OCI-LY1 (cell line): Measurements from ENCODE around the gene ZNF385D.

Source experiments
- H2AFZ ChIP-seq: fragments of 200-600 bp; sonication (generic), shearing (Covaris generic); 2 replicates; pipeline ENCODE4 v1.6.0; 2014; ENCODE audit warnings: antibody characterized with exemption, mild to moderate bottlenecking, low read length
- H3F3A ChIP-seq: fragments of 200-600 bp; sonication (generic), shearing (Covaris generic); 2 replicates; pipeline ENCODE4 v1.6.0; 2014; ENCODE audit warnings: mild to moderate bottlenecking, antibody characterized with exemption, low read length, moderate library complexity; ENCODE audit not compliant: insufficient read depth
- H3K27ac ChIP-seq: fragments of 200-600 bp; sonication (generic); 2 replicates; pipeline ENCODE4 v1.5.1; 2014; ENCODE audit warnings: low read length, mixed run types, mild to moderate bottlenecking, low read depth; ENCODE audit not compliant: poor library complexity, severe bottlenecking
- H3K27me3 ChIP-seq: fragments of 200-600 bp; sonication (generic); 2 replicates; pipeline ENCODE4 v1.6.0; 2014; ENCODE audit warnings: antibody characterized with exemption, mild to moderate bottlenecking, low read length, moderate library complexity; ENCODE audit not compliant: insufficient read depth
- H3K36me3 ChIP-seq: fragments of 200-600 bp; sonication (generic); 2 replicates; pipeline ENCODE4 v1.6.1; 2014; ENCODE audit warnings: mild to moderate bottlenecking, antibody characterized with exemption, low read length, moderate library complexity, mixed read lengths; ENCODE audit not compliant: insufficient read depth
- H3K4me1 ChIP-seq: fragments of 200-600 bp; sonication (generic); 2 replicates; pipeline ENCODE4 v1.5.1; 2014; ENCODE audit warnings: mild to moderate bottlenecking, low read length, moderate library complexity; ENCODE audit not compliant: insufficient read depth, severe bottlenecking
- H3K4me2 ChIP-seq: fragments of 200-600 bp; sonication (generic), shearing (Covaris generic); 2 replicates; pipeline ENCODE4 v1.6.1; 2014; ENCODE audit warnings: low read length
- H3K4me3 ChIP-seq: fragments of 200-600 bp; sonication (generic); 2 replicates; pipeline ENCODE4 v1.5.1; 2014; ENCODE audit warnings: low read length, low read depth, mild to moderate bottlenecking, mixed read lengths; ENCODE audit not compliant: poor library complexity, severe bottlenecking
- H3K79me2 ChIP-seq: fragments of 200-600 bp; shearing (Covaris generic); 2 replicates; pipeline ENCODE4 v1.6.1; 2016; ENCODE audit warnings: mixed run types, low read length, mixed read lengths; ENCODE audit not compliant: insufficient read depth
- H3K9ac ChIP-seq: fragments of 200-600 bp; sonication (generic), shearing (Covaris generic); 2 replicates; pipeline ENCODE4 v1.6.1; 2014; ENCODE audit warnings: mild to moderate bottlenecking, low read length, mixed read lengths
- H3K9me2 ChIP-seq: fragments of 200-600 bp; sonication (generic), shearing (Covaris generic); 2 replicates; pipeline ENCODE4 v1.6.1; 2014; ENCODE audit warnings: low read depth, mild to moderate bottlenecking, low read length, mixed read lengths
- H3K9me3 ChIP-seq: fragments of 200-600 bp; shearing (Covaris generic); 2 replicates; pipeline ENCODE4 v1.6.1; 2014; ENCODE audit warnings: low read length, mixed read lengths
- H4K20me1 ChIP-seq: fragments of 200-600 bp; sonication (generic), shearing (Covaris generic); 2 replicates; pipeline ENCODE4 v1.6.0; 2016; ENCODE audit warnings: mild to moderate bottlenecking, low read length; ENCODE audit not compliant: insufficient read depth
- EZH2 ChIP-seq: fragments of 200-600 bp; sonication (generic), shearing (Covaris generic); IDR thresholded peaks from 2 replicates; pipeline ENCODE4 v1.8.0; 2017; ENCODE audit warnings: borderline replicate concordance, mixed run types, mild to moderate bottlenecking, antibody characterized with exemption, low read length, moderate library complexity, mixed read lengths
- TF ChIP-seq, protein P1 (sequence below): fragments of 200-600 bp; sonication (generic), shearing (Covaris generic); IDR thresholded peaks from 2 replicates; pipeline ENCODE4 v1.5.1; 2017; ENCODE audit warnings: mild to moderate bottlenecking, antibody characterized with exemption, low read length, moderate library complexity, mixed read lengths

Gene ZNF385D

GRCh38 chr3:21718161-21718765 is 32.7 kb downstream of the ZNF385D start:
- H3K27me3 ChIP-seq, result no peaks in the 10 kb centered on the region
- no peaks in the 10 kb centered on the region for H3K79me2 ChIP-seq
- H3K4me2 ChIP-seq, result no peak overlapping the region
- H4K20me1 ChIP-seq, result no peaks in the 10 kb centered on the region
- no peaks in the 10 kb centered on the region for H3K36me3 ChIP-seq
- H3K27ac ChIP-seq, result no peak overlapping the region
- no peak overlapping the region for H3K9ac ChIP-seq
- no peaks in the 10 kb centered on the region for H3K9me2 ChIP-seq
- H2AFZ ChIP-seq, result no peak overlapping the region
- no peaks in the 10 kb centered on the region for H3K9me3 ChIP-seq
- H3K4me1 ChIP-seq, result no peaks in the 10 kb centered on the region
- H3F3A ChIP-seq, result no peaks in the 10 kb centered on the region
- TF ChIP-seq EZH2, result no peak
- TF ChIP-seq, protein P1, sequence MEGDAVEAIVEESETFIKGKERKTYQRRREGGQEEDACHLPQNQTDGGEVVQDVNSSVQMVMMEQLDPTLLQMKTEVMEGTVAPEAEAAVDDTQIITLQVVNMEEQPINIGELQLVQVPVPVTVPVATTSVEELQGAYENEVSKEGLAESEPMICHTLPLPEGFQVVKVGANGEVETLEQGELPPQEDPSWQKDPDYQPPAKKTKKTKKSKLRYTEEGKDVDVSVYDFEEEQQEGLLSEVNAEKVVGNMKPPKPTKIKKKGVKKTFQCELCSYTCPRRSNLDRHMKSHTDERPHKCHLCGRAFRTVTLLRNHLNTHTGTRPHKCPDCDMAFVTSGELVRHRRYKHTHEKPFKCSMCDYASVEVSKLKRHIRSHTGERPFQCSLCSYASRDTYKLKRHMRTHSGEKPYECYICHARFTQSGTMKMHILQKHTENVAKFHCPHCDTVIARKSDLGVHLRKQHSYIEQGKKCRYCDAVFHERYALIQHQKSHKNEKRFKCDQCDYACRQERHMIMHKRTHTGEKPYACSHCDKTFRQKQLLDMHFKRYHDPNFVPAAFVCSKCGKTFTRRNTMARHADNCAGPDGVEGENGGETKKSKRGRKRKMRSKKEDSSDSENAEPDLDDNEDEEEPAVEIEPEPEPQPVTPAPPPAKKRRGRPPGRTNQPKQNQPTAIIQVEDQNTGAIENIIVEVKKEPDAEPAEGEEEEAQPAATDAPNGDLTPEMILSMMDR, result no peak
- no peak overlapping the region for H3K4me3 ChIP-seq

- H3K9ac ChIP-seq, result no peak overlapping the region
- H3K27me3 ChIP-seq, result no peaks in the 10 kb centered on the region
- no peaks in the 10 kb centered on the region for H4K20me1 ChIP-seq
- no peak overlapping the region for H3K4me3 ChIP-seq
- no peaks in the 10 kb centered on the region for H3K9me3 ChIP-seq
- no peaks in the 10 kb centered on the region for H3K4me1 ChIP-seq
- H3K79me2 ChIP-seq, result no peaks in the 10 kb centered on the region
- no peaks in the 10 kb centered on the region for H3K9me2 ChIP-seq
- no peak for TF ChIP-seq EZH2
- TF ChIP-seq, protein P1, result no peak
- H3K4me2 ChIP-seq, result no peak overlapping the region
- no peaks in the 10 kb centered on the region for H3K36me3 ChIP-seq
- H2AFZ ChIP-seq, result no peak overlapping the region
- no peak overlapping the region for H3K27ac ChIP-seq
- H3F3A ChIP-seq, result no peaks in the 10 kb centered on the region
Observed at GRCh38 chr3:21715662-21716061, 35.3 kb downstream of the ZNF385D start.

DNA sequence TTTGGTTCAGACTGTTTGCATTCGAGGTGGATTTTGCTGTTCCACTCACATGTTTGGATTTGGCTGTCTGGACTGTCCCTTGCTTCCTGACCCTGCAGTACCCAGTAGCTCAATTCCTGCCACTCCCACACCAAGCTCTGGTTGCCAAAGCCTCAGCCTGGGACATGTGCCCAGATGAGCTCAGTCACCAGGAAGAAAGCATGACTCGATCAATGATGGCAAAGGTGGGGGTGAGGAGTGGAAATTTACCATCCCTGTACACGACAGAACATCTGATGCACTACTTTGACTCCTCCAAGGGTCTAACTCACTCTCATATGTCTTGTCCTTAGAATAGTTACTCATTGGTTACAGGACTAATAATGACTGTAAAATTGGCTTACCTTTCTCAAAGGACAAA is 45.2 kb downstream of the ZNF385D start:
- TF ChIP-seq EZH2, result no peak
- TF ChIP-seq, protein P1, result no peak
- no peak overlapping the region for H3K27ac ChIP-seq
- H3K4me2 ChIP-seq, result no peak overlapping the region
- H3K9me2 ChIP-seq, result no peaks in the 10 kb centered on the region
- no peaks in the 10 kb centered on the region for H3K79me2 ChIP-seq
- no peak overlapping the region for H3K9ac ChIP-seq
- no peaks in the 10 kb centered on the region for H3K9me3 ChIP-seq
- no peaks in the 10 kb centered on the region for H4K20me1 ChIP-seq
- H3F3A ChIP-seq, result no peaks in the 10 kb centered on the region
- no peak overlapping the region for H3K4me3 ChIP-seq
- H2AFZ ChIP-seq, result no peak overlapping the region
- H3K27me3 ChIP-seq, result no peaks in the 10 kb centered on the region
- H3K4me1 ChIP-seq, result no peaks in the 10 kb centered on the region
- H3K36me3 ChIP-seq, result no peaks in the 10 kb centered on the region
